ENCODE data around the gene MEGF8. TPM values are rescaled to one million over a fixed set of nuclear protein-coding genes. Genes with fewer than 3 reads are reported as not detected.
"Not testable (repeated sequence)": the region's sequence is repeated elsewhere in the genome, so short reads cannot be mapped to it uniquely, and the experiment has no call there.

The MEGF8 gene
- total RNA-seq, 2 experiments from 2014 or later: 9.0 to 10.4 TPM

- CTCF ChIA-PET, POLR2A ChIA-PET: not testable (repeated sequence)
Measured at GRCh38 chr19:42339922-42340321, 14.5 kb downstream of the MEGF8 start.

DNA sequence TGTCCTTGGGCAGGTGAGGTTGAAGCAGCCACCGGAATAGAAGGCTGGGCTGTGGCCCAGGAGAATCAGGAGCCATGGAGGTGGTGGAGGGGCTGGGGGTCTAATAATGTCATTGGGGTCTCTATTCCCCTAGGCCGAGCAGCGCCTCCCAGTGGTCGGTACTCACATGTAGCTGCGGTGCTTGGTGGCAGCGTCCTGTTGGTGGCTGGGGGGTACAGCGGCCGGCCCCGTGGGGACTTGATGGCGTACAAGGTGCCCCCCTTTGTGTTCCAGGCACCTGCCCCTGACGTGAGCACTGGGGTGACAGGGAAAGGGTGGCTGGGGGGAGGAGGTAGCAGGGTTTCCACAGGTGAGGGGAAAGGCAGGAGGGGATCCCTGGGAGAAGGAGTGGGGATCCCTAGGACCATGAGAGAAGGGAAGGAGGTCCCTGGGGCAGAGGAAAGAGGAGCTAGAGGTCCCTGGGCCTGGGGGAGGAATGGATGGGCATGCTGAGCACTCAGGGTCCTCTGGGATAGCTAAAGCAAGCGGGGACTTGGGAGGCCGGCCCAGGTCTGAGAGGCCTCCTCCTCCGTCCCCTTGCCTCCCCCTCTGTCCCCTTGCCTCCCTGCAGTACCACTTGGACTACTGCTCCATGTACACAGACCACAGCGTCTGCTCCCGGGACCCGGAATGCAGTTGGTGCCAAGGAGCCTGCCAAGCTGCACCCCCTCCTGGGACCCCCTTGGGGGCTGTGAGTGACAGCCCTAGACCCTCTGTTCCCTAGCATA, 18.1 kb downstream of the MEGF8 start:
- ChIA-PET CTCF (interaction anchor here (1.0 kb wide), 1 partner anchor 235 kb away, joined by 3 read pairs; no protein-coding TSS in a partner anchor), POLR2A (no interaction called here)

DNA sequence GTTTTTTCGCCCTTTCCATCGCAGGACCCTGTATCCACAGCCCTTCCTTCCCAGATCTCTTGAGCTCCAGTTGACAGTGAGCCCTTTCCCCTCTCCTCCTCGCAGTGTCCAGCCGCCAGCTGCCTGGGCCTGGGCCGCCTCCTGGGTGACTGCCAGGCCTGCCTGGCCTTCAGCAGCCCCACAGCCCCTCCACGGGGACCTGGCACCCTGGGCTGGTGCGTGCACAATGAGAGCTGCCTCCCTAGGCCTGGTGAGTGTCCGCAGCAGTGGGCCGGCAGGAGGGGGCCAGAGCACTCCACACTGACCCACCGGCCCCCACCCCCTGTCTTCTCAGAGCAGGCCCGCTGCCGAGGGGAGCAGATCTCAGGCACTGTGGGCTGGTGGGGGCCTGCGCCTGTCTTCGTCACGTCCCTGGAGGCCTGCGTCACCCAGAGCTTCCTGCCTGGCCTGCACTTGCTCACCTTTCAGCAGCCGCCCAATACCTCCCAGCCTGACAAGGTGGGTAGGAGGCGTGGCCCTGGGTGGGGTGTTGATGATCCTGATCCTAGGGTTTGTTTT, 19.0 kb downstream of the MEGF8 start:
- ChIA-PET CTCF (no interaction called here), POLR2A (no interaction called here)

DNA sequence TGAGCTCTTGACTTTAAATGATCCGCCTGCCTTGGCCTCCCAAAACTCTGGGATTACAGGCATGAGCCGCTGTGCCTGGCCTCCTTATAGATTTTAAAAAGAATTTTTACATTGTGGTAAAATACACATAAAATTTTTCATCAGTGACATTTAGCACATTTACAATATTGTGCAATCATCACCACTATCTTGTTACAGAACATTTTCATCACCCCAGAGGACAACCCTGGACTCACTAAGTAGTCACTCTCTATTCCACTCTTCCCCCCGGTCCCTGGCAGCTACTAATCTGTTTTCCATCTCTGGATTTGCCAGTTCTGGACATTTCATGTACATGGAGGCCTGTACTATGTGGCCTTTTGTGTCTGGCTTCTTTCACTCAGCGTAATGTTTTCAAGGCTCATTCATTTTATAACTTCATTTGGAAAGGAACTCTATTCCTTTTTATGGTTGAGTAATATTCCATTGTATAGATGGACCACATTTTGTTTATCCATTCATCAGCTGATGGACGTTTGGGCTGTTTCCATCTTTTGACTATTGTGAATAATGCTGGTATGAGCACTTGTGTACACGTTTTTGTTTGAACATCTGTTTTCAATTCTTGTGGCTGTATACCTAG, 19.9 kb downstream of the MEGF8 start:
- ChIA-PET POLR2A (no interaction called here), CTCF (no interaction called here)

GRCh38 chr19:42348211-42348610, 22.8 kb downstream of the MEGF8 start:
- ChIA-PET CTCF (no interaction called here), POLR2A (no interaction called here)

- POLR2A ChIA-PET: no interaction called here
- CTCF ChIA-PET: interaction anchor here (0.5 to 0.7 kb wide), 2 partner anchors 256 to 596 kb away, joined by 3 read pairs; no protein-coding TSS in a partner anchor
Measured at GRCh38 chr19:42349378-42350107, 24.1 kb downstream of the MEGF8 start.

DNA sequence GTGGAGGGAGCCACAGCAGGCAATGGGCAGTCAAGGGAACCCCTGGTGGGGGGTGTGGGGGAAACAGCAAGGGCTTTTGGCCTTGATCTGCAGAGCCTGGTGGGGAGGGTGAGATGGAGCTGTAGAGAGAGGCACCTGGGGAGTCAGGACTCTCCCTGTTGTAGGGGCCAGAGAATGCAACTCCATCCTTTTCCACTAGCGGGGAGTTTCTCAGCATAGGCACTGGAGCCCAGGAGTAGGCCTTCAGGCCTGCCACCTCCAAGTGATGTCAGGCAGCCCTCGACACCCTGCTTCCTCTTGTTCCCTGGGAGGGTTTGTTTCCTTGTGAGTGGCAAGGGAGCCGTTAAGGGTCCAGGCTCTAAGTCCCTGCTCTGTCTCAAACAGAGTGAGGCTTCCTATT, 25.0 kb downstream of the MEGF8 start:
- CTCF ChIA-PET: no interaction called here

DNA sequence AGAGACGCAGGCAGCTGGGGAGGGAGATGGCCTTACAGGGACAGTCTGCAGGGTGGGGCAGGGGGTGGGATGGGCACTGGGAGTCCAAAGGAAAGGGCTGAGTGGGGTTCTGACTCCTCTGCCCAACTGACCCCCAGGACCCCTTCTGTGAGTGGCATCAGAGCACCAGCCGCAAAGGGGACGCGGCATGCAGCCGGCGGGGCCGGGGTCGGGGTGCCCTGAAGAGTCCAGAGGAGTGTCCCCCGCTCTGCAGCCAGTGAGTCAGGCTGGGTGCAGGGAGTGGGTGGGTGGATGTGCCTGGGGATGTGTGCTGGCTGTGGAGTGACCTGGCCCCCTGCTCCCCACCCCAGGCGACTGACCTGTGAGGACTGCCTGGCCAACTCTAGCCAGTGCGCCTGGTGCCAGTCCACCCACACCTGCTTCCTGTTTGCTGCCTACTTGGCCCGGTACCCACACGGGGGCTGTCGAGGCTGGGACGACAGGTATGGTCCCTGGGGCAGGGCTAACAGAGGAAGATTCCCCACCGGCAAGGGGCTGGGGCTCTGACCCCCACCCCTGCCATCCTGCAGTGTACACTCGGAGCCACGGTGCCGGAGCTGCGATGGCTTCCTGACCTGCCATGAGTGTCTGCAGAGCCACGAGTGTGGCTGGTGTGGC, 25.8 kb downstream of the MEGF8 start:
- ChIA-PET POLR2A (no interaction called here), CTCF (no interaction called here)

More for the DNA sequence above, 25.0 kb downstream of the MEGF8 start:
- POLR2A ChIA-PET: no interaction called here

DNA sequence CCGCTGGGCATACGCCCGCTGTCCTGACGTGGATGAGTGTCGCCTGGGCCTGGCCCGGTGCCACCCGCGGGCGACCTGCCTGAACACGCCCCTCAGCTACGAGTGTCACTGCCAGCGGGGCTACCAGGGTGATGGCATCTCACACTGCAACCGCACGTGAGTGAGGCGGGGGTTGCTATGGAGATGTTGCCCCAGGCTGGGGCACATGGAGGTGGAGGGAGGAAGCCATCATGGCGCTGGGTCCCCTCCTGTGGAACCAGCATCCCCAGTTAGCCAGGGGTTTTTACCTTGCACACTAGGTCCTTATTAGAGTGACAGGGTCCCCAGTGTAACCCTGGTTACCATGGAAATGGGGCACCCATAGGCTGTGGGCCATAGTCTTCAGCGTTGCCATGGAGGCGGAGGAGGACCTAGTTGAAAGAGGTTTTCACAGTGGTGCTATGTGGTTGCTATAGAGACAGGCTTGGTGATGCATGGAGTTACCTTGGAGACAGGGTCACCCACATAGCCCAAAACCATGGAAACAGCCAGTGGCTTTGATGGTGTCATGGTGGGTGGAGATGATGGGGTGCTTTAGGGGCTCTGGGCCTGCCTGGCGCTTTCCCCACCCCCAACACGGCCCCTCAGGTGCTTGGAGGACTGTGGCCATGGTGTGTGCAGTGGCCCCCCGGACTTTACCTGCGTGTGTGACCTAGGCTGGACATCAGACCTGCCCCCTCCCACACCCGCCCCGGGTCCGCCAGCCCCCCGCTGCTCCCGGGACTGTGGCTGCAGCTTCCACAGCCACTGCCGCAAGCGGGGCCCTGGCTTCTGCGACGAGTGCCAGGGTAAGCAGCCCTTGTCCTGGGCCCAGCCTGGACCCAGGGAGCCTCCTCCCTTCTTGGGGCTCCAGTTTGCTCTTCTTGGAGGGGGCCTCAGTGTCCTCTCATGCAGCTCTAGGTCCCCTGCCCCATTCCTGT, 27.1 kb downstream of the MEGF8 start:
- ChIA-PET POLR2A (no interaction called here), CTCF (no interaction called here)

- ChIA-PET POLR2A (no interaction called here), CTCF (no interaction called here)
Measured at GRCh38 chr19:42353341-42354015, 28.0 kb downstream of the MEGF8 start.

GRCh38 chr19:42355896-42356295, 30.5 kb downstream of the MEGF8 start:
- ChIA-PET CTCF (no interaction called here), POLR2A (no interaction called here)

- POLR2A ChIA-PET: no interaction called here
- CTCF ChIA-PET: no interaction called here
Measured at GRCh38 chr19:42356686-42357085, 31.3 kb downstream of the MEGF8 start.

- CTCF ChIA-PET: interaction anchor here (0.6 kb wide), 1 partner anchor 571 kb away, joined by 4 read pairs; no protein-coding TSS in a partner anchor
- POLR2A ChIA-PET: no interaction called here
Measured at GRCh38 chr19:42357290-42357689, 31.9 kb downstream of the MEGF8 start.

DNA sequence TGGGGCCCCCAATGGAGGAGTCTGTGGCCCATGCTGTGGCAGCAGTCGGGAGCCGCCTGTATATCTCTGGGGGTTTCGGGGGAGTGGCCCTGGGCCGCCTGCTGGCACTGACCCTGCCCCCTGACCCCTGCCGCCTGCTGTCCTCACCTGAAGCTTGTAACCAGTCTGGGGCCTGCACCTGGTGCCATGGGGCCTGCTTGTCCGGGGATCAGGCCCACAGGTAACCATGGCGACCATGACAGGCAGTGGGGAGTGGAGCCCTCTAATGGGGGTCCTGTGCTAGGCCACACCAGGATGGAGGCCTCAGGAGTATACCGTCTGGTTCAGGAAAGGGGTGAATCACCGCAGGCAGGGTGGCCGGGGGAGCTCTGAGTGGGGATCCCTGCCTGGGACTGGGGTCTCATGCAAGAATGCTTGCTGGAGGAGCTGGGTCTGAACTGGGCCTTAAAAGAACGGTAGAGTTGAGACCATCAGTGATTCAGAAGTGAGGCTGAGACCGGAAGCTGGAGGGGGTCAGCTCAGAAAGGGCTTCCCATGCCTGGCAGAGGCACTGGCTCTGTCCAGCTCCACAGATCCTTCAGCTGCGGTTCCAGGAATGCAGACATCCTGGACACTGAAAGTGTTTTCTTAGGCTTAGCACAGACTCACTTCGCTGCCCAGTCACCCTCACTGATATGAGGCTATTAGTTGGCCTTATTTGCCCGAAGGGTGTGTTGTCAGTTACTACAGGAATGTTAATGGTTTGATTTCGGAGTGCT, 35.5 kb downstream of the MEGF8 start:
- POLR2A ChIA-PET: no interaction called here
- CTCF ChIA-PET: no interaction called here

GRCh38 chr19:42361545-42361910, 36.1 kb downstream of the MEGF8 start:
- ChIA-PET CTCF (no interaction called here), POLR2A (no interaction called here)

- ChIA-PET POLR2A (no interaction called here), CTCF (no interaction called here)
Measured at GRCh38 chr19:42362342-42362741, 36.9 kb downstream of the MEGF8 start.

DNA sequence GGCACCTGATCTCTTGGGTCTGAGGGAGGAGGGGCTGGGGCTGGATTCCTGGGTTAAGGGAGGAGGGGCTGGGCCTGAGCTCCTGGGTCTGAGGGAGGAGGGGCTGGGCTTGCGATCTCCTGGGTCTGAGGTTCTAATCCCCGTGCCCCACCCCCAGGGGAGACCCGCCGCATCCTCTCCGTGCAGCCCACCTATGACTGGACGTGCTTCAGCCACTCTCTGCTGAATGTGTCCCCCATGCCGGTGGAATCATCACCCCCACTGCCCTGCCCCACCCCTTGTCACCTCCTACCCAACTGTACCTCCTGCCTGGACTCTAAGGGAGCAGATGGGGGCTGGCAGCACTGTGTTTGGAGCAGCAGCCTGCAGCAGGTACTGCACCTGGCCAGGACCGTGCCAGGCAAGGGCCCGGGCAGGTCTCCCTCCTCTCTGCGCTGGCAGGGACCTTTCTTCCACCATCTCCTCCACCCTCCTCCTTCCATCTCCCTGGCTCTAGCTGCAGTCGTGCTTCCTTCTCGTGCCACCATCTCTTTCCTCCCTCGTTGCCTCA, 37.5 kb downstream of the MEGF8 start:
- ChIA-PET POLR2A (no interaction called here), CTCF (no interaction called here)

Data from activated CD8-positive, alpha-beta memory T cell treated with anti-CD3 and anti-CD28 coated beads for 36 hours (primary cell).